ENCODE results near the gene GPR171. TPM values are rescaled to one million over a fixed set of nuclear protein-coding genes. Genes with fewer than 3 reads are reported as not detected.
A peak's percentile ranks its signal among the peaks of the same experiment; 100 is the strongest.

GPR171 gene
- total and polyA plus RNA-seq, 12 donors = 0.31 to 3.7 (median 0.50) TPM; not detected in 6

GRCh38 chr3:151182349-151183079 lies 20.5 kb downstream of the GPR171 start:
- intact Hi-C loops (cut with DNase I) = no loop called here
- TF ChIP-seq CTCF (IDR thresholded peaks at IDR 0.05) = no peak
- WGBS, 2 donors = 67 to 74% methylated on average over 5 of the region's 5 CpGs
- Histone ChIP-seq H3K4me1 (peaks cover 0 to 11% (median 0%) of the 10 kb centered on the region in 9 donors), H3K27me3 (no peaks in the 10 kb centered on the region), H3K36me3 (no peaks in the 10 kb centered on the region), H3K27ac (peak overlapping the region in 1 of 10 donors; percentile 46), H3K4me3 (no peak overlapping the region), H3K9me3 (no peaks in the 10 kb centered on the region)
- no peak for DNase-seq
- ATAC-seq = peak in 4 of 8 donors; percentile 52 to 64 (median 58)

- intact Hi-C loops (cut with DNase I) = no loop called here
- 85 to 90% methylated on average over 2 of the region's 2 CpGs for WGBS, 2 donors
- ATAC-seq (no peak), DNase-seq (no peak)
- H3K9me3 ChIP-seq = no peaks in the 10 kb centered on the region
- TF ChIP-seq CTCF (IDR thresholded peaks at IDR 0.05) = no peak
- no peaks in the 10 kb centered on the region for H3K27me3 ChIP-seq
- no peaks in the 10 kb centered on the region for H3K36me3 ChIP-seq
- H3K27ac ChIP-seq = no peak overlapping the region
- H3K4me3 ChIP-seq = no peak overlapping the region
- H3K4me1 ChIP-seq = peaks cover 0 to 15% (median 0%) of the 10 kb centered on the region in 9 donors
Observed at GRCh38 chr3:151178208-151178845, 24.7 kb downstream of the GPR171 start.

GRCh38 chr3:151175952-151176351 lies 27.1 kb downstream of the GPR171 start:
- no peak for TF ChIP-seq CTCF (IDR thresholded peaks at IDR 0.05)
- Histone ChIP-seq H3K4me1 (peaks cover 0 to 21% (median 0%) of the 10 kb centered on the region in 9 donors), H3K9me3 (no peaks in the 10 kb centered on the region), H3K4me3 (no peak overlapping the region), H3K27me3 (no peaks in the 10 kb centered on the region), H3K36me3 (no peaks in the 10 kb centered on the region), H3K27ac (no peak overlapping the region)
- ATAC-seq = no peak
- 95 to 98% methylated on average over 2 of the region's 2 CpGs for WGBS, 2 donors
- no peak for DNase-seq
- intact Hi-C loops (cut with DNase I) = no loop called here

GRCh38 chr3:151174351-151174750 lies 28.7 kb downstream of the GPR171 start:
- H3K27ac ChIP-seq = no peak overlapping the region
- intact Hi-C loops (cut with DNase I) = loop anchor here in 1 of 10 donors (5.0 kb wide), 1 partner anchor 153 kb away; the partner anchor contains the start of gene P2RY13
- 60 to 72% methylated on average over 2 of the region's 2 CpGs for WGBS, 2 donors
- DNase-seq = no peak
- H3K4me1 ChIP-seq = peaks cover 0 to 37% (median 0%) of the 10 kb centered on the region in 9 donors
- H3K36me3 ChIP-seq = no peaks in the 10 kb centered on the region
- H3K4me3 ChIP-seq = no peak overlapping the region
- no peak for ATAC-seq
- no peaks in the 10 kb centered on the region for H3K9me3 ChIP-seq
- no peaks in the 10 kb centered on the region for H3K27me3 ChIP-seq
- TF ChIP-seq CTCF (IDR thresholded peaks at IDR 0.05) = no peak
